GM12872 (cell line): Measurements from ENCODE around the gene PPP1R14B.

ENCODE experiments used
- TF ChIP-seq, protein P1 (sequence below): IDR thresholded peaks from 3 replicates; pipeline ENCODE4 v1.5.1; 2011; ENCODE audit warnings: low read depth, mild to moderate bottlenecking, low read length, moderate library complexity; ENCODE audit not compliant: insufficient read depth

PPP1R14B gene

DNA sequence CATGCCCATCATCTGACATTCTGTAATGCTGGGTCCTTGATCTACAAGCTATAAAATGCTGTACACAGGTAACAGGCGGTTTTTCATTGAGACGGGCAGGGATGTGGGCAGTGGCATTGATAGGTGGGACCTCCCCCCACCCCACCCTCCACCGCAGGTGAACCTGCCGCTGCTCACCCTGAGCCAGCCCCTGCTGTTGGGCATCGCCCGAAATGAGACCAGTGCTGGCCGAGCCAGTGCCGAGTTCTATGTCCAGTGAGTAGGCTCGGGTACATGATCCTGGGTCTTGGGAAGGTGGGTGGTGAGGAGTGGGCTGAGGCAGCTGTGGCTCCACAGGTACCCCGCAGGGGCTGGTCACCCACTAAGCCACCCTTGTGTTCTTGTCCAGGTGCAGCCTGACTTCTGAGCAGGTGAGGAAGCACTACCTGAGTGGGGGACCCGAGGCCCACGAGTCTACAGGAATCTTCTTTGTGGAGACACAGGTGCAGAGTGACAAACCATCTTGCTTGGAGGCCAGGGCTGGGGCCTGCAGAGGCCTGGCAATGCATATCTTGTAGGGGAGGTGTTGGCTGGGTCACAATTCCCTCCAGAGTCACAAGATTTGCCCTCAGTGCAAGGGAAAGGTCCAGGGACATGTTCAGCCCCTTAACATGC is 17.5 kb downstream of the PPP1R14B start:
- TF ChIP-seq, protein P1, sequence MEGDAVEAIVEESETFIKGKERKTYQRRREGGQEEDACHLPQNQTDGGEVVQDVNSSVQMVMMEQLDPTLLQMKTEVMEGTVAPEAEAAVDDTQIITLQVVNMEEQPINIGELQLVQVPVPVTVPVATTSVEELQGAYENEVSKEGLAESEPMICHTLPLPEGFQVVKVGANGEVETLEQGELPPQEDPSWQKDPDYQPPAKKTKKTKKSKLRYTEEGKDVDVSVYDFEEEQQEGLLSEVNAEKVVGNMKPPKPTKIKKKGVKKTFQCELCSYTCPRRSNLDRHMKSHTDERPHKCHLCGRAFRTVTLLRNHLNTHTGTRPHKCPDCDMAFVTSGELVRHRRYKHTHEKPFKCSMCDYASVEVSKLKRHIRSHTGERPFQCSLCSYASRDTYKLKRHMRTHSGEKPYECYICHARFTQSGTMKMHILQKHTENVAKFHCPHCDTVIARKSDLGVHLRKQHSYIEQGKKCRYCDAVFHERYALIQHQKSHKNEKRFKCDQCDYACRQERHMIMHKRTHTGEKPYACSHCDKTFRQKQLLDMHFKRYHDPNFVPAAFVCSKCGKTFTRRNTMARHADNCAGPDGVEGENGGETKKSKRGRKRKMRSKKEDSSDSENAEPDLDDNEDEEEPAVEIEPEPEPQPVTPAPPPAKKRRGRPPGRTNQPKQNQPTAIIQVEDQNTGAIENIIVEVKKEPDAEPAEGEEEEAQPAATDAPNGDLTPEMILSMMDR, result no peak

DNA sequence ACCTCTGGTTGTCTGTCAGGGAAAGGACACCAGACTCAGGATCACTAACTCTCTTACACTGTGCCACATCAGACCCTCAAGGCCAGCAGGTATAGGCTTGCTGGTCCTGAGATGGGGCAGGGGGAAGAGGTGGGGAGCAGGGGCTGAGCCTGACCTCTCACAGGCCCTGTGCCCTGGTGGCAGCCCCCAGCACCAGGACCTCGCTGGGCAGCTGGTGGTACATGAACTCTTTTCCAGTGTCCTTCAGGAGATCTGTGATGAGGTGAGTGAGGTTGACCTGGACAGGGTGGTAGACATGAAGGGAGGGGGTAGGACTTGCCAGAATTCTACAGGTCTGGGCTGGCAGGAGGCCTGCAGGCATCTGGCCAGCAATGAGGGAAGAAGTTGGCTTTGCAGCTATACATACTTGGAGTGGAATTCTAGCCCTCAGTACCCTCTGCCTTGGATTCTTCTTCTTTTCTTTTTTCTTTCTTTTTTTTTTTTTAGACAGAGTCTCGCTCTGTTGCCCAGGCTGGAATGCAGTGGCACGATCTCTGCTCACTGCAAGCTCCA is 19.3 kb downstream of the PPP1R14B start:
- TF ChIP-seq, protein P1, result no peak

DNA sequence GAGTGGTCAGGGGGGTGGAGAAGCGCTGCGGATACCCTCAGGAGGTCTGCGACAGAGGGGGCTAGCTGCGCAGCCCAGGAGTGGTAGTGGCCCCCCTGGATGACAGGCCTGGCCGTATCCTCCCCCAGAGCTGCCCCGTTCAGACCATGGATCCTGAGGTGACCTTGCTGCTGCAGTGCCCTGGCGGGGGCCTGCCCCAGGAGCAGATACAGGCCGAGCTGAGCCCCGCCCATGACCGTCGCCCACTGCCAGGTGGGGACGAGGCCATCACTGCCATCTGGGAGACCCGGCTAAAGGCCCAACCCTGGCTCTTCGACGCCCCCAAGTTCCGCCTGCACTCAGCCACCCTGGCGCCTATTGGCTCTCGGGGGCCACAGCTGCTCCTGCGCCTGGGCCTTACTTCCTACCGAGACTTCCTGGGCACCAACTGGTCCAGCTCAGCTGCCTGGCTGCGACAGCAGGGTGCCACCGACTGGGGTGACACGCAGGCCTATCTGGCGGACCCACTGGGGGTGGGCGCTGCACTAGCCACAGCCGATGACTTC is 20.2 kb downstream of the PPP1R14B start:
- TF ChIP-seq, protein P1, result no peak

DNA sequence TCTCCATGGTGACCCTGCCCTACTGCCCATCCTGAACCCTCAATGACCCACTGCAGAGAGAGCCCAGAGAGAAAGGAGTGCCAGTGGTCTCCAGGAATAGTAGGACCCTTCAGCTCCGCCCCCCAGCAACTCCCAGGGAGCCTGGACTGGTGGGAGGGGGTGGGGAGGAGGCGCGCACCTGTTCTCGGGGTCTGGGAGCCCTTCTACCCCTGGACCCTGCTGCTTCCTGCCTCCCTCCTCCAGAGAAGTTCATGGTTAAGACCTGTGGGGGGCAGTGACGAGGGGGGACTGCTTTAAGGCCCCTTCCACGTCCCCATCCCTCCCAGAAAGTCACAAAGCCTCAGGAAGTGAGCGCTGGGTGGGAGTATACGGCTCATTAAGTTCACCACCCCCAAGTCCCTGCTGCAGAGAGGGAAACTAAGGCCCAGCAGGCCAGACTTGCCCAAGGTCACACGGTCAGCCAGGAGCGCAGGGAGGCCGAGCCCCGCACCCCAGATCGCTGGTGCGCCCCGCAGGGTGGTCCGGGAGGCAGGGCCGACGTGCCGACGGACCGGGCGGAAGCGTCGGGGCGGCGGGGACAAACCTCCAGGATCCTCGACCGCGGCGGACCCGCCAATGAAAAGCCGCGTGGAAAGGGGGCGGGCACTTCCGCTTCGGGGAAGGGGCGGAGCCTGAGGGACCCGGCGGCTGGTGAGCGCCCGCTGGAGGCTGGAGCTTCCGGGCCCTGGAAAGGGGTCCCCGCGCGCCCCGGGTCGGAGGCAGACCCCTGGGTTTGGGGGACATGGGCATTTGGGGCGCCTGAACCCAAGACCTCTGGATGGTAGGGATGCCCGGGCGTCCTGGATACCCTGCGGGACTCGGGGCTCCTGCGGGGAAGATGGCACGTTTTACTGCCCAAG is 20.9 kb downstream of the PPP1R14B start, which contains the start of the genes NUDT22 and TRPT1:
Gene NUDT22, plus strand, starts transcription at position 667 of the 899 bp plus-strand sequence. CDS start 379 bp downstream, outside the sequence.
Gene TRPT1, minus strand, starts transcription at position 579 of the 899 bp plus-strand sequence. Its CDS starts 326 bp downstream, at position 253.
- TF ChIP-seq, protein P1, result peak; percentile 58

DNA sequence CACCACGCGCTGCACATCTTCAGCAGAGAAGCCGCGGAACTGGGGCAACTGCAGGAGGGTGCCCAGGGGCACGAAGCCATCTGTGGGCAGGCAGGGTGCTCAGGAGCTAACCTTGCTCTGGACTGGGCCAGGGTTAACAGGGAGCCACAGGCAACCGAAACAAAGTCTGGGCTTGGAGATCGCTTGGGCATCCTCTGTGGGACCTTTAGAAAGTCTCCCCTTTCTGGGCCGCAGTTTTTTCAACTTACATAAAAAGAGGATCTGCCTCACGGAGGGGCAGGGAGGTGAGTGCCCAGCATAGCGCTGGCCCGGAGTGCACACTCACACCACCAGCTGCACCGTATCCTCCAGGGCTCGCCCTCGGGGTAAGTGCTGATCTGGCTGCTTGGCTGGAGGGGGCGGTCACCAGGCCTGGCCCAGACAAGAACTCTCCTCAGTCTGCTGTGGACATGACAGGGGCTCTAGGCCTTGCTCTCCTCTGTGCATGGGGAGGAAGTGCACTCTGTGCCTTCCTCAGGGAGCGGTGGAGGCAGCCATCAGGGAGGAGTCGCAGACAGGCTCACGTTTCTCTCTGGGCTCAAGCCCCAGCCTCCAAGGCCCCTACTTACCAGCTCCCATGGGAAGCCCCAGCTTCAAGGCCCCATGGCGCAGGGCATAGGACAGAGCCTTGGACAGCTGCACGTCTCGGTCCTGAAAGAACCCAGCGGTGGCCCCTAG is 21.7 kb downstream of the PPP1R14B start:
- TF ChIP-seq, protein P1, result no peak

DNA sequence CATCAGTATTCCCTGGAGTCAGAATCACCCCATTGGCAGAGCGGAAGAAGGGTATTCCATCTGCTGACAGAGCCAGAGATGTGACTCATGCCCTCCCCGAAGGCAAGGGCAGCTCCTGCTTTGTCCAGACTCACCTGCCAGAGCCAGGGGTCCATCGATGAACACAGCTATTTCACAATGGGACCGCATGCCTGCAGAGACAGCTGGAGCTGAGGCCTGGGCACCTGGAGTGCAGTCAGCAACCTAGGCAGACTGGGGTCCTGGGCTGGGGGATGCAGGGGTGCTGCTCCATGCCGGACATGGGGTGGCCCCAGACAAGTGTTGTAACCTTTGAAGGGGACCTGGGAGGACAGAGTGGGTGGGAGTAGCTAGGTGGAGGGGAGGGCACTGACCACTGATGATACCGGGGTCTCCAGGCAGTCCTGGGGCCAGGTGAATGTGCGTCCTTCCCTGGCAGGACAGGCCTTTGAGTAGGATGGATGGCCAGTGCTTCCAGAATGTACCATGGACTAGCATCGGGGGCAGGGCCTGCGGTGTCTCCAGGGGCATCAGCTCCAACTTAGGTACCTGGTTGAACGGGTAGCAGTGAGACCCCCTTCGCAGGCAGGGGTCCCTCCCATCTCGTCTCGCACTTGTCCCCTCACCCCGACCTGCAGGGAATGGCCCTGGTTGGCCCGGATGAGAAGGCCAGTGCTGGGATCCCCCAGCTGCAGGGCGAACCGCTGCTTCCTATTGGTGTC is 22.4 kb downstream of the PPP1R14B start:
- TF ChIP-seq, protein P1, result no peak
